ENCODE measurements around the gene SYNE1. TPM values are rescaled to one million over a fixed set of nuclear protein-coding genes. Genes with fewer than 3 reads are reported as not detected.

The SYNE1 gene
- total and polyA plus RNA-seq, 2 of the 8 experiments (the other 6 are each of a cell fraction or from before 2014, with no cell fraction given): 2.8 to 5.5 TPM

GRCh38 chr6:152071843-152072242 lies 565.3 kb downstream of the SYNE1 start (continued):
- TF ChIP-seq CHD1 (IDR thresholded peaks at IDR 0.05; ENCODE audit: low read depth, low read length): no peak

Small RNAs within 50 kb of the gene (small RNA-seq; reads per million reads assigned to genes)
- 0.69 reads per million for gene RNA5SP223 (ENCODE audit: insufficient read depth)

Other genes with a start within 250 kb of the SYNE1 start
- gene MYCT1, start 60.5 kb upstream of the SYNE1 start, total RNA-seq (2021; fragmentation: NEBNext Ultra II Directional; extraction: Animal tissue kit (Norgen Biotek cat#: 25700)): 2.9 and 3.3 TPM in 2 replicates
- 0.39 and 0.42 TPM in 2 replicates for gene MYCT1, start 60.5 kb upstream of the SYNE1 start, polyA plus RNA-seq (2011; rRNA removed)
- not detected in 2 replicates for gene VIP, start 113.4 kb upstream of the SYNE1 start, total RNA-seq (2021; fragmentation: NEBNext Ultra II Directional; extraction: Animal tissue kit (Norgen Biotek cat#: 25700))
- gene VIP, start 113.4 kb upstream of the SYNE1 start, polyA plus RNA-seq (2011; rRNA removed): not detected in 2 replicates

Data from H1 (cell line).